Measurements from ENCODE around the gene TSPYL6. TPM values are rescaled to one million over a fixed set of nuclear protein-coding genes. Genes with fewer than 3 reads are reported as not detected.
"Not testable (repeated sequence)": the region's sequence is repeated elsewhere in the genome, so short reads cannot be mapped to it uniquely, and the experiment has no call there.

Gene TSPYL6
- 0.13 TPM in 1 of 2 replicates, not detected in the other for total RNA-seq (2014; rRNA removed; shearing (Covaris generic))

DNA sequence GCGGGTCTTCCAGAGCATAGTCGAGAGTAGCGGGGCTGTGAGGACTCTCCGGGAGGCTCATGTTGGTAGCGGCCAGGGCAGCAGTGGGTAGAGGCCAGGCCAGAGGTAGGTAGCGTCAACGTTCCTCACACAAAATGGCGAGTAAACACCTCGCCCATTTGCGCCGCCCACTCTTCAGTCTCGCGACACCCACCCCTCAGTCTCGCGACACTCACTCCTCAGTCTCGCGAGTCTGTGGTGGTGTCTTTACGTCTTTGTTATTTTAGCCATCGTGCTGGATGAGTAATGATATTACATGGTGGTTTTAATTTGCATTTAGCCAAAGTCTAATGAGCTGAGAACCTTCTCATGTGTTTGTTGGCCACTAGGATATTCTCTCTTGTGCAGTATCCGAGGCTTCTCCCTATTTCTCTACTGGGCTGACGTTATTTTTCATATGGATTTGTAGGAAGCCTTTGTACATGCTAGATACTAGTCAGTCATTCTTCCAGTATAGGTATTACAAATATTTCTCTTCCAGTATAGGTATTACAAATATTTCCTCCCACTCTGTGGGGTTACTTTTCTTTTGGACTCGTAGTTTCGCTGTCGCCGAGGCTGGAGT lies at the start of gene TSPYL6:
TSPYL6 (minus strand) TSS at position 139 of the 604 bp plus-strand sequence; CDS start at position 61, 78 bp downstream.
- no peak for DNase-seq (ENCODE audit: low spot score)

GRCh38 chr2:54303631-54304030 lies 47.6 kb upstream of the TSPYL6 start:
- no peak for DNase-seq (ENCODE audit: low spot score)

- no peak for DNase-seq (ENCODE audit: low spot score)
These were observed 42.5 kb upstream of the TSPYL6 start for GRCh38 chr2:54298514-54298913.

- no peak for DNase-seq (ENCODE audit: low spot score)
These were observed 39.9 kb upstream of the TSPYL6 start for GRCh38 chr2:54295911-54296310.

GRCh38 chr2:54294665-54295064 lies 38.6 kb upstream of the TSPYL6 start:
- DNase-seq (ENCODE audit: low spot score) = not testable (repeated sequence)

- DNase-seq (ENCODE audit: low spot score) = no peak
These were observed 34.5 kb upstream of the TSPYL6 start for GRCh38 chr2:54290356-54291025.

- DNase-seq (ENCODE audit: low spot score) = no peak
These were observed 33.9 kb upstream of the TSPYL6 start for GRCh38 chr2:54289917-54290316.

DNA sequence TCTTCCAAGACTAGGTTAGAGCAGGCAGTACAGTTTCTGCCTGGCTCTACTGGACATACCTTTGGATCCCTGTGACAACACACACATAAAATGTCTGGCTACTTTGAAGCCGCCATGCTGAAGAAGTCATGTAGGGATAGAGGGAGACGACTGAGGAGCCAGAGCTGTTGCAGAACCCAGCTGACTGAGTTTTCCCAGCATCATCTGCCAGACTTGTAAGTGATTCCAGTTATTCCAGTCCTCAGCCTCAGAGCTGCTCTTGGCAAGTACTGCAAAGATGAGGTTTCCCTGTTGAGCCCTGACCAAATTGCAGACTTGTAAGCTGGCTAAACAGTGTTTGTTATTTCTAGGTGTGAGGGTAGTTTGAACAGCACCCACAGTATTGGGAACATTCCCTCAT lies 31.5 kb upstream of the TSPYL6 start:
- no peak for DNase-seq (ENCODE audit: low spot score)

DNA sequence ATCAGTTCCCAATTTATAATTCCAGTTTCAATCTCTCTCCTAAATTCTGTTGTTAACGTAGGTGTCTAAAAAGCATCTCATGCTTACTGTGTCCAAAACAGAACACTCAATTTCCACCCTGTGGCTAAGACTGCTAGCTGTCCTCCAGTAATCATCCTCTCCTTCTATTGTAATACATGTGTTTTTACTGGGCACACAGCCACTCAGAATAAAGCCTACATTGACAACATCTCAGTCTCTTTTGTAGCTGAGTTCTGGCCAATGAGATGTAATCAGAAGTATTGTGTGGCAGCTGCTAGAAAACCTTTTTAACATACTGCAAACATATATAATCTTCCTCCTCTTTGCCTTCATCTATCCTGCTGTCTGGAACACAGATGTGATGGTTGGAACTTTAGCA lies 29.4 kb upstream of the TSPYL6 start:
- no peak for DNase-seq (ENCODE audit: low spot score)

- DNase-seq (ENCODE audit: low spot score) = no peak
These were observed 28.8 kb upstream of the TSPYL6 start for GRCh38 chr2:54284826-54285225.

GRCh38 chr2:54279385-54279784 lies 23.4 kb upstream of the TSPYL6 start:
- peak; percentile 9 for DNase-seq (ENCODE audit: low spot score)

- DNase-seq (ENCODE audit: low spot score) = no peak
These were observed 19.5 kb upstream of the TSPYL6 start for GRCh38 chr2:54275541-54275940.

GRCh38 chr2:54274781-54275242 lies 18.8 kb upstream of the TSPYL6 start:
- DNase-seq (ENCODE audit: low spot score) = no peak

- DNase-seq (ENCODE audit: low spot score) = no peak
These were observed 16.0 kb upstream of the TSPYL6 start for GRCh38 chr2:54271843-54272627.

GRCh38 chr2:54271189-54271588 lies 15.2 kb upstream of the TSPYL6 start:
- no peak for DNase-seq (ENCODE audit: low spot score)

- DNase-seq (ENCODE audit: low spot score) = no peak
These were observed 11.5 kb upstream of the TSPYL6 start for GRCh38 chr2:54267577-54267976.

- not testable (repeated sequence) for DNase-seq (ENCODE audit: low spot score)
These were observed 9.1 kb upstream of the TSPYL6 start for GRCh38 chr2:54265081-54265480.

DNA sequence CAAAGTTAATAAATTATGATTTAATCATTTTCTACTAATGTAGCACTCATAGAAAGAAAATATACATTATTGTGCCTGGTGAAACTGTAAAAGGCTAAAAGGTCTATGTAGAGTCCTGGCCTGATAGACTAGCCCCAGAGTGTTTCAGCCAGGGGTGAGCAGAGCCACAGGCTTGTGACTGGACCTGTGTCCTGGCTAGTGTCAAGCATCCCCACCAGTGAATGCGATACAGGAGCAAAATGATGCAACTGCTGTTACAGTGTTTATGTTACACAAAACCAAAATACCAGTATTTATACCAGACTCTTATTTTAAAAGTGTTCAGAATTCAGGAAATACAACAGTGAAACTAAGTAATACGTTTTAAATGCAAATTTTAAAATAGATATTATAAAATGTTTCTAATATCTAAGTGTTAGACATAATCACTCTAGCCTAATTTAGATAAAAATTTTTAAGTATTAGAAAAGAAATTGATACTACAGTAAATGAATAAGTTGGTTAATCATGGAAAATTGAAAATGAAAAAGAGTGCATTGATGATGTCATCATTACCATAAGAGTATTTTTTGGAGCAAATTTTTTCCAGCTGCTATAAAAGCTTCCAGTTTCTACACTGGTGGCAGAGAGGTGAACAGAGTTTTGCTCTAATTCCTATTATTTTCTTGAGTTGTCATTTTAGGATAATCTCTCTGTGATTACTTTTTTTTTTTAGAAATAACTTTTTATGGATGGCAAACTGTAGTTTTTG lies 6.2 kb upstream of the TSPYL6 start:
- no peak for DNase-seq (ENCODE audit: low spot score)

GRCh38 chr2:54261537-54261936 lies 5.5 kb upstream of the TSPYL6 start:
- no peak for DNase-seq (ENCODE audit: low spot score)

DNA sequence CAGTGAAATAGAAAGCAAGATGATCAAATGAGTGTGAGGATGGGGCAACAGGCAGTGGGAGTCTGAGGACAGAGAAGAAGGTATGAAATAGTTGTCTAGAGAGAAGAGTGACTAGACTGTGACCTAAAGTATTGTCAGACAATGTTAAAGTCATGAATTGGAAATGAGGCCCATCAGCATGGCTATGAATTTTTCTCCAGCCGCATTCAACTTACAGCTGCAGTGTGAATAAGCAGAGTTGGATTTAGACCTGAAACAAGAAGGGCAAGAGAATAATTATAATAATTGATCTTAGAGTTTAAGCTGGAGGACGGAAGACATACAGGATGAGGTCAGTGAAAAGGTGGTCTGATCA lies 4.2 kb upstream of the TSPYL6 start:
- DNase-seq (ENCODE audit: low spot score) = no peak

DNA sequence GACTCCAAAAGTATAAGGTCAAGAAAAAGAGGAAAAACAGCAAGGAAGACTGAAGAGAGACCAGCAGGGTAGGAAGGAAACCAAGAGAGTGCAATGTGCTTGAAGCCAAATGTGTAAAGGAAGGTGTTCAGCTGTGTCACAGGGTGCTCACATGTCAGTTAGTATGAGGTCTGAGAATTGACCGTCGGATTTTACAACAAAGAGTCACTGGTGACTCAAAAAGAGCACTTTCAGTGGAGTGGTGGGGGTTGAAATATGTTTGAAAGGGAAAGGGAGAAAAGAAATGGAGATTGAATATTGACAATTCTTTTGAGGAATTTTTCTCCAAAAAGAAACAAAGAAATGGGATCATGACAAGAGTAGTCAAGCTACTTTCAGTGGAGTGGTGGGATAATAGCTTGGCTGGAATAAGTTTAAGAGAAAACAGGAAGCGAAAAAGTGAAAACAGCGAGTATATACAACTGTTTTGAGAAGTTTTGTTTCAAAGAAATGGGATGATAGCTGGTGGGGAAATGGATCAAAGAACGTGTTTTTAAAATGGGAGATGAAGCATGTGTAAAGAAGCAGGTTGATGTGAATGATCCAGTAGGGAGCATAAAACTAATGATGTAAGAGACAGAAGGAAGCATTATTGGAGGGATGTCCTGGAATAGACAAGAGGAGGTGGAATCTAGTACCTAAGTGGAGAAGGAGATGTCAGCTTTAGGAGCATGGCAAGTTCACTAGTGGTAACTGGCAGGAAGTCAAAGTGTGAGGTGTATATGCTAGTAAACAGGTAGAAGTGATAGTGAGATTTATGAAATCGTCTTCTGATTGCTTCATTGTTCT lies 3.6 kb upstream of the TSPYL6 start:
- no peak for DNase-seq (ENCODE audit: low spot score)
